HFF-Myc (cell line): ENCODE measurements around the gene SP140.
"Not testable (repeated sequence)": the region's sequence is repeated elsewhere in the genome, so short reads cannot be mapped to it uniquely, and the experiment has no call there.

Experiments
- DNase-seq: peaks from one replicate; pipeline ENCODE4 v3.0.0-alpha.2; 2011; ENCODE audit warnings: low read depth; ENCODE audit errors: extremely low read depth
- H3K4me3 ChIP-seq: replicated peaks from 2 replicates; pipeline ENCODE4 v1.5.1; 2011; ENCODE audit warnings: low read depth, mild to moderate bottlenecking, control low read depth, low read length
- CTCF ChIP-seq: IDR thresholded peaks from 2 replicates; pipeline ENCODE4 v1.5.1; 2012; ENCODE audit warnings: mild to moderate bottlenecking, low read depth, low read length, control low read depth; ENCODE audit errors: missing control alignments

SP140 gene

GRCh38 chr2:230216489-230216888 is 9.0 kb upstream of the SP140 start:
- no peak overlapping the region for H3K4me3 ChIP-seq
- TF ChIP-seq CTCF: no peak
- DNase-seq: no peak

- H3K4me3 ChIP-seq: no peak overlapping the region
- no peak for TF ChIP-seq CTCF
- no peak for DNase-seq
Observed at GRCh38 chr2:230217424-230217823, 8.1 kb upstream of the SP140 start.

GRCh38 chr2:230218421-230218820 is 7.1 kb upstream of the SP140 start:
- TF ChIP-seq CTCF: no peak
- DNase-seq: no peak
- H3K4me3 ChIP-seq: no peak overlapping the region

- H3K4me3 ChIP-seq: peak within 1 kb of the TSS; percentile 60
- DNase-seq: peak; percentile 66
- TF ChIP-seq CTCF: no peak
Observed at GRCh38 chr2:230219419-230220331, 5.9 kb upstream of the SP140 start, which contains the start of gene SP110. Gene SP110 (minus strand): TSS chr2:230219984. CDS start chr2:230216927, 3,057 bp downstream.

GRCh38 chr2:230220347-230220969 is 5.1 kb upstream of the SP140 start:
- peak overlapping the region; percentile 60 for H3K4me3 ChIP-seq
- no peak for TF ChIP-seq CTCF
- no peak for DNase-seq

- no peak for TF ChIP-seq CTCF
- no peak for DNase-seq
- H3K4me3 ChIP-seq: no peak overlapping the region
Observed at GRCh38 chr2:230221493-230221892, 4.0 kb upstream of the SP140 start.

- DNase-seq, H3K4me3 ChIP-seq: not testable (repeated sequence)
Observed at GRCh38 chr2:230222829-230223228, 2.7 kb upstream of the SP140 start.
